ENCODE measurements around the gene DSCAML1. TPM values are rescaled to one million over a fixed set of nuclear protein-coding genes. Genes with fewer than 3 reads are reported as not detected.
A peak's percentile ranks its signal among the peaks of the same experiment; 100 is the strongest.

Gene DSCAML1
- total and polyA plus RNA-seq, 10 of the 15 experiments (the other 5 are each of a cell fraction or from before 2014, with no cell fraction given), result 0.03 to 0.18 (median 0.06) TPM; not detected in 1

- BruUV-seq (replicated peaks), result no TSS peak
- Histone ChIP-seq H3K9ac (ENCODE audit: control insufficient read depth, insufficient read depth, low read length) (no peak overlapping the region), H3K4me3 (no peak overlapping the region), H3K36me3 (ENCODE audit: control insufficient read depth in 2 of 2, insufficient read depth in 2 of 2, low read length in 1 of 2) (no peaks in the 10 kb centered on the region), H3K4me1 (ENCODE audit: control insufficient read depth, insufficient read depth, low read length) (no peaks in the 10 kb centered on the region), H3K27ac (ENCODE audit: control insufficient read depth, insufficient read depth) (no peak overlapping the region), H3K9me3 (replicated peaks; ENCODE audit: control insufficient read depth, insufficient read depth, low read length) (no peaks in the 10 kb centered on the region), H3K79me2 (ENCODE audit: control insufficient read depth, insufficient read depth, low read length) (no peaks in the 10 kb centered on the region), H3K27me3 (replicated peaks in 1 of 2; ENCODE audit: control insufficient read depth in 2 of 2, insufficient read depth in 2 of 2, low read length in 1 of 2) (peaks cover 3 to 4% of the 10 kb centered on the region in 2 experiments; a peak in 2 of 4 replicates), H3K4me2 (ENCODE audit: control insufficient read depth, insufficient read depth) (no peak overlapping the region), H2AFZ (ENCODE audit: control insufficient read depth, low read depth, low read length) (no peak overlapping the region), H4K20me1 (ENCODE audit: control insufficient read depth, insufficient read depth) (no peaks in the 10 kb centered on the region)
- ChIA-PET SMC1A (ENCODE audit: uncharacterized antibody, unreplicated experiment) (interaction anchor here (1.1 to 1.2 kb wide), 2 partner anchors 11 to 35 kb away, joined by 3 to 4 read pairs; no protein-coding TSS in a partner anchor), RAD21 (ENCODE audit: unreplicated experiment) (no interaction called here), CTCF (interaction anchor here (1.0 to 3.3 kb wide), 3 partner anchors 35 to 219 kb away, joined by 3 to 22 read pairs (median 3); no protein-coding TSS in a partner anchor), POLR2A (no interaction called here)
- in situ Hi-C loops (cut with MboI) (no loop called here), intact Hi-C loops (cut with micrococcal nuclease; ENCODE audit: unreplicated experiment) (no loop called here)
- 40% methylated on average over 26 of the region's 26 CpGs for WGBS (ENCODE audit: insufficient coverage, insufficient replicate concordance, low lambda C conversion rate, missing lambda C conversion rate)
- ATAC-seq (no peak), FAIRE-seq (no peak), DNase-seq (ENCODE audit: low read depth, low spot score) (no peak)
- TF ChIP-seq PML (IDR thresholded peaks at IDR 0.05; ENCODE audit: low read length) (no peak), IKZF1 (conservative IDR thresholded peaks at IDR 0.05) (0 out of 2 replicates have a peak, but pooled peaks have one; percentile 27), RFX5 (IDR thresholded peaks at IDR 0.05; ENCODE audit: low read depth, low read length) (no peak)
Observed at GRCh38 chr11:117644403-117645155, 152.4 kb downstream of the DSCAML1 start.

DNA sequence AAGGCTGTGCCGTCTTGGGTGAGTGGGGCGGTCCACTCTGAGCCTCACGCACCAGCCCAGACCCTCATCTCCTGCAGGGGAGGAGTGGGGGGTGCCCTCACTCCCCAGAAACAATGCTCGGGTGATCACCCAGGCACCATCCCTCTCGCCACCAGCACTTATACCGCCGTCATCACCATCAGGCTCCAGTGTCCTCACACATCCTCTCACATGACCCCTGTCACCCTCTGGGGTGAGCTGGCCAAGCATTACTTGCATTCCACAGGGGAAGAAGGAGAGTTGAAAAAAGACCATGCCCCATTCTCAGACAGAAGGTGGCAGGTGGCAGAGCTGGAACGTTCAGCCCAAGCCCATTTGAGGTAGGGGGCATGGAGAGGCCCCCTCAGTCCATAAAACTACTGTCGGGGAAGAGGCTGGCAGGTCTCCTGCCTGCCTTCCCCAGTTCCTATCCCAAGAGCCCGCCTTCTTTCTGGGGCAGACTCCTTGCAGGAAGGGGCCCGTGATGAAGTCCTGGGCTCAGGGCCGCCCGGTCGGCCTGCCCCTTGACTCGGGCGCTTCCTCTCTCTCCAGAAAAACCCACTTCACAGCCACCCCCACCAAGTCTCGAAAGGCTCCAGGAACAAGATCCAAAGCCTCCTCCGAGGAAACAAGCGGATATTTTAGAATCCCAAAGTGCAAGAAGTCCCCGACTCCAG lies 153.3 kb downstream of the DSCAML1 start:
- H3K4me3 ChIP-seq, result no peak overlapping the region
- RAD21 ChIA-PET (ENCODE audit: unreplicated experiment), result no interaction called here
- H3K27me3 ChIP-seq (replicated peaks in 1 of 2; ENCODE audit: control insufficient read depth in 2 of 2, insufficient read depth in 2 of 2, low read length in 1 of 2), result peaks cover 3 to 4% of the 10 kb centered on the region in 2 experiments; a peak in 2 of 4 replicates
- H3K36me3 ChIP-seq (ENCODE audit: control insufficient read depth in 2 of 2, insufficient read depth in 2 of 2, low read length in 1 of 2), result no peaks in the 10 kb centered on the region
- SMC1A ChIA-PET (ENCODE audit: uncharacterized antibody, unreplicated experiment), result interaction anchor here (1.0 to 1.2 kb wide), 5 partner anchors 11 to 219 kb away, joined by 3 to 6 read pairs (median 4); no protein-coding TSS in a partner anchor
- no peak for ATAC-seq
- WGBS (ENCODE audit: insufficient coverage, insufficient replicate concordance, low lambda C conversion rate, missing lambda C conversion rate), result 34% methylated on average over 20 of the region's 20 CpGs
- no peak for DNase-seq (ENCODE audit: low read depth, low spot score)
- H2AFZ ChIP-seq (ENCODE audit: control insufficient read depth, low read depth, low read length), result no peak overlapping the region
- no peaks in the 10 kb centered on the region for H4K20me1 ChIP-seq (ENCODE audit: control insufficient read depth, insufficient read depth)
- in situ Hi-C loops (cut with MboI) (no loop called here), intact Hi-C loops (cut with micrococcal nuclease; ENCODE audit: unreplicated experiment) (no loop called here)
- BruUV-seq (replicated peaks), result no TSS peak
- H3K9ac ChIP-seq (ENCODE audit: control insufficient read depth, insufficient read depth, low read length), result no peak overlapping the region
- POLR2A ChIA-PET, result no interaction called here
- no peaks in the 10 kb centered on the region for H3K9me3 ChIP-seq (replicated peaks; ENCODE audit: control insufficient read depth, insufficient read depth, low read length)
- no peak for FAIRE-seq
- TF ChIP-seq PBX3 (IDR thresholded peaks at IDR 0.05; ENCODE audit: insufficient replicate concordance, low read depth, low read length) (no peak), USF1 (IDR thresholded peaks at IDR 0.05; ENCODE audit: borderline replicate concordance, extremely low read length, insufficient read depth, low read depth, low read length) (no peak), POLR2AphosphoS2 (IDR thresholded peaks at IDR 0.05; ENCODE audit: low read depth, low read length) (no peak), ZNF24 (IDR thresholded peaks at IDR 0.05) (no peak), FOXM1 (IDR thresholded peaks at IDR 0.05; ENCODE audit: low read depth, low read length) (no peak), ZNF622 (IDR thresholded peaks at IDR 0.05) (no peak), DPF2 (IDR thresholded peaks at IDR 0.05) (no peak), RUNX3 (IDR thresholded peaks at IDR 0.05; ENCODE audit: low read length) (no peak)
- TF ChIP-seq, protein P1, sequence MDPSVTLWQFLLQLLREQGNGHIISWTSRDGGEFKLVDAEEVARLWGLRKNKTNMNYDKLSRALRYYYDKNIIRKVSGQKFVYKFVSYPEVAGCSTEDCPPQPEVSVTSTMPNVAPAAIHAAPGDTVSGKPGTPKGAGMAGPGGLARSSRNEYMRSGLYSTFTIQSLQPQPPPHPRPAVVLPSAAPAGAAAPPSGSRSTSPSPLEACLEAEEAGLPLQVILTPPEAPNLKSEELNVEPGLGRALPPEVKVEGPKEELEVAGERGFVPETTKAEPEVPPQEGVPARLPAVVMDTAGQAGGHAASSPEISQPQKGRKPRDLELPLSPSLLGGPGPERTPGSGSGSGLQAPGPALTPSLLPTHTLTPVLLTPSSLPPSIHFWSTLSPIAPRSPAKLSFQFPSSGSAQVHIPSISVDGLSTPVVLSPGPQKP (IDR thresholded peaks at IDR 0.05; ENCODE audit: low read depth, low read length), result no peak
- H3K27ac ChIP-seq (ENCODE audit: control insufficient read depth, insufficient read depth), result no peak overlapping the region
- no peaks in the 10 kb centered on the region for H3K79me2 ChIP-seq (ENCODE audit: control insufficient read depth, insufficient read depth, low read length)
- H3K4me2 ChIP-seq (ENCODE audit: control insufficient read depth, insufficient read depth), result no peak overlapping the region
- CTCF ChIA-PET, result interaction anchor here (1.0 to 3.3 kb wide), 2 partner anchors 216 to 218 kb away, joined by 3 to 22 read pairs; no protein-coding TSS in a partner anchor
- H3K4me1 ChIP-seq (ENCODE audit: control insufficient read depth, insufficient read depth, low read length), result no peaks in the 10 kb centered on the region

All from GM12878 (cell line).